Thymus (tissue), 14 donors: Measurements from ENCODE around the gene HSPA13. TPM values are rescaled to one million over a fixed set of nuclear protein-coding genes. Genes with fewer than 3 reads are reported as not detected.

ENCODE experiments used
- DNase-seq, 9 donors: peaks; one replicate each; pipeline ENCODE4 v3.0.0-alpha.2; 2013; ENCODE audit warnings: low spot score in 9 of 9, low read depth in 6 of 9, missing footprints in 1 of 9
- H3K27ac ChIP-seq, 2 donors: one replicate each; pipeline ENCODE4 v1.5.1; 2013; ENCODE audit warnings: control low read depth in 1 of 2, low read depth in 1 of 2, low read length in 1 of 2, mild to moderate bottlenecking in 1 of 2, moderate library complexity in 1 of 2
- H3K27me3 ChIP-seq, 2 donors: one replicate each; pipeline ENCODE4 v1.5.1; 2013; ENCODE audit warnings: low read length in 1 of 2; ENCODE audit not compliant: control insufficient read depth in 2 of 2, insufficient read depth in 1 of 2
- H3K36me3 ChIP-seq, 2 donors: one replicate each; pipeline ENCODE4 v1.5.1; 2013; ENCODE audit warnings: low read length in 1 of 2, mild to moderate bottlenecking in 1 of 2, moderate library complexity in 1 of 2; ENCODE audit not compliant: control insufficient read depth in 2 of 2, insufficient read depth in 2 of 2
- H3K4me1 ChIP-seq, 2 donors: one replicate each; pipeline ENCODE4 v1.5.1; 2013; ENCODE audit warnings: low read length in 2 of 2; ENCODE audit not compliant: control insufficient read depth in 2 of 2, insufficient read depth in 2 of 2
- H3K4me3 ChIP-seq, 2 donors: one replicate each; pipeline ENCODE4 v1.5.1; 2013; ENCODE audit warnings: low read length in 2 of 2, control low read depth in 1 of 2, mild to moderate bottlenecking in 1 of 2
- H3K9me3 ChIP-seq, 2 donors: one replicate each; pipeline ENCODE4 v1.5.1; 2013; ENCODE audit warnings: low read length in 1 of 2, mild to moderate bottlenecking in 1 of 2; ENCODE audit not compliant: control insufficient read depth in 2 of 2, insufficient read depth in 1 of 2
- WGBS: extraction: QIAGEN DNeasy Blood & Tissue Kit; methylation state at CpG from one replicate; pipeline ENCODE4 v1.1.7; 2013; 5-methylcytosine and 5-hydroxymethylcytosine counted together
- long read RNA-seq, 10 donors: transcript quantifications; one replicate each; lab custom pipeline, GENCODE V29; 2026
- polyA plus RNA-seq: library from polyadenylated mRNA; stranded (reverse); fragments of 200-250 nt; gene quantifications from one replicate; pipeline ENCODE4 v1.2.3, GENCODE V29; 2013
- total RNA-seq: library from RNA; stranded (reverse); fragments of 120-200 nt; gene quantifications from one replicate; pipeline ENCODE4 v1.2.4, GENCODE V29; 2013
- donor health status: healthy.

HSPA13 gene, protein sequence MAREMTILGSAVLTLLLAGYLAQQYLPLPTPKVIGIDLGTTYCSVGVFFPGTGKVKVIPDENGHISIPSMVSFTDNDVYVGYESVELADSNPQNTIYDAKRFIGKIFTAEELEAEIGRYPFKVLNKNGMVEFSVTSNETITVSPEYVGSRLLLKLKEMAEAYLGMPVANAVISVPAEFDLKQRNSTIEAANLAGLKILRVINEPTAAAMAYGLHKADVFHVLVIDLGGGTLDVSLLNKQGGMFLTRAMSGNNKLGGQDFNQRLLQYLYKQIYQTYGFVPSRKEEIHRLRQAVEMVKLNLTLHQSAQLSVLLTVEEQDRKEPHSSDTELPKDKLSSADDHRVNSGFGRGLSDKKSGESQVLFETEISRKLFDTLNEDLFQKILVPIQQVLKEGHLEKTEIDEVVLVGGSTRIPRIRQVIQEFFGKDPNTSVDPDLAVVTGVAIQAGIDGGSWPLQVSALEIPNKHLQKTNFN
- total RNA-seq (24.6 TPM), polyA plus RNA-seq (9.4 TPM)
- long read RNA-seq, donor 1, partial matches to known transcripts: 0 of 1 reads
- long read RNA-seq, donor 1, other reads (novel, unspliced or antisense): 0 of 1 reads
- long read RNA-seq, donor 2, transcript HSPA13-201 (5 exons, 3,986 nt): major isoform, 5 of 5 reads
- long read RNA-seq, donor 2, partial matches to known transcripts: 0 of 5 reads
- long read RNA-seq, donor 2, other reads (novel, unspliced or antisense): 0 of 5 reads
- long read RNA-seq, donor 3, transcript HSPA13-201 (5 exons, 3,986 nt): major isoform, 12 of 12 reads
- long read RNA-seq, donor 3, partial matches to known transcripts: 0 of 12 reads
- long read RNA-seq, donor 3, other reads (novel, unspliced or antisense): 0 of 12 reads
- long read RNA-seq, donor 4, partial matches to known transcripts: 0 of 4 reads
- long read RNA-seq, donor 4, other reads (novel, unspliced or antisense): 0 of 4 reads
- long read RNA-seq, donor 5, transcript HSPA13-201 (5 exons, 3,986 nt): major isoform, 8 of 13 reads
- long read RNA-seq, donor 5, partial matches to known transcripts: 5 of 13 reads
- long read RNA-seq, donor 5, other reads (novel, unspliced or antisense): 0 of 13 reads
- long read RNA-seq, donor 6, transcript HSPA13-201 (5 exons, 3,986 nt): major isoform, 5 of 5 reads
- long read RNA-seq, donor 6, partial matches to known transcripts: 0 of 5 reads
- long read RNA-seq, donor 6, other reads (novel, unspliced or antisense): 0 of 5 reads
- long read RNA-seq, donor 7, transcript HSPA13-201 (5 exons, 3,986 nt): major isoform, 7 of 7 reads
- long read RNA-seq, donor 7, partial matches to known transcripts: 0 of 7 reads
- long read RNA-seq, donor 7, other reads (novel, unspliced or antisense): 0 of 7 reads
- long read RNA-seq, donor 8, partial matches to known transcripts: 0 of 2 reads
- long read RNA-seq, donor 8, other reads (novel, unspliced or antisense): 0 of 2 reads
- long read RNA-seq, donor 9, transcript HSPA13-201 (5 exons, 3,986 nt): major isoform, 5 of 5 reads
- long read RNA-seq, donor 9, partial matches to known transcripts: 0 of 5 reads
- long read RNA-seq, donor 9, other reads (novel, unspliced or antisense): 0 of 5 reads
- long read RNA-seq, donor 10, transcript HSPA13-201 (5 exons, 3,986 nt): major isoform, 8 of 8 reads
- long read RNA-seq, donor 10, partial matches to known transcripts: 0 of 8 reads
- long read RNA-seq, donor 10, other reads (novel, unspliced or antisense): 0 of 8 reads

DNA sequence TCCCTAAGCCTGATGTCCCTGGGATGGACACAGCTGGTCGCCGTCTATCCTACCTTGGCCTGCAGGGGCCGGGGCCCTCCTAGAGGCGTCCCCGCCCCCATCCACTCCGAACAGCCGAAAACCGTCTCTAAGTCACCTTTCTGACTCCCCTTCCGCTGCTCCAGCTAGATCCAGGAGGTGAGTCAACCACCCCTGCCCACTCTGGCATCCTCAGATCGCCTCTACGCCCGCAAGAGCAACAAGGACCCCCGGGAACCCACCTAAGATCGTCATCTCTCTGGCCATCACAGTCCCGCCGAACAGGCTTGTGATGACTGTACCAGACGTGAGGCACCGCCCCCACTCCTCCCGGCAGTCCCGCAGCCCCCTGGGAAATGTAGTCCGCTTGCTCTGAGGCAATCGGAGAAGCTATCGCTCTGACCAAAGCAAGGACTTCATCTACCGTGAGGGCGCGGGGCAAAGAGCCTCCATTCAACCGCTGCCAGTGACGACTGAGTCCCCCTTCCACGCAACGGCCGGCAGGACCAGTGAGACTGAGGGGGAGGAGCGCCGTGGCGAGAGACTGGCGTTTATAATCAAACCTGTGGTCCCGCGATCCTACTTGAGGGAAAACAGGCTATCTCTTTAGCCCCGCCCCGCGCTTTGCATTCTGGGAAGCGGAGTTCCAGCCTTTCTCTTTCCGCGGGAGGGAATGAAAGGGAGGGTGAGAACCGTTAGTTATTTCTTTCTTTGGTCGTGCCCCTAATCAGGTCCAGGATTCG lies at the start of gene HSPA13:
Gene HSPA13 (minus strand): TSS at position 312 of the 761 bp plus-strand sequence. CDS start 27 bp downstream, at position 285.
- peak; percentile 93 to 99 (median 98) for DNase-seq
- Histone ChIP-seq H3K9me3 (no peaks in the 10 kb centered on the region), H3K4me1 (peaks cover 0 to 6% of the 10 kb centered on the region in 2 donors), H3K27ac (peak within 1 kb of the TSS; percentile 81 to 89), H3K4me3 (peak within 1 kb of the TSS; percentile 69 to 85), H3K27me3 (no peaks in the 10 kb centered on the region), H3K36me3 (peaks cover 2% of the 10 kb centered on the region in 2 donors)
- WGBS: under 1% methylated on average over 46 of the region's 46 CpGs

DNA sequence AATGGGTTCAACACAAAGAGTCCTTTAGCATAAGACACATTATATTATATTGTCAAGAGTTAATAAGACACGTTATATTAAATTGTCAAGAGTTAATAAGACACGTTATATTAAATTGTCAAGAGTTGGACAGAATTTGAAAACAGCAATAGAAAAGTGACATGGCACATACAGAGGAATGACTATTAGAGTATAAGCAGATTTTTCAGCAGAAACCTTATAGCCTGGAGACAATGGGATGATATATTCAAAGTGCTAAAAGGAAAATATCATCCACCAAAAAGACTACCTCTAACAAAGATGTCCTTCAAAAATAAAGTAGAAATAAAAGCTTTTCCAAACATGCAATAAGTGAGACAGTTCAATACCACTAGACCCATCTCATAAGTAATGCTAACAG lies 36.0 kb upstream of the HSPA13 start:
- Histone ChIP-seq H3K4me3 (no peak overlapping the region), H3K36me3 (no peaks in the 10 kb centered on the region), H3K4me1 (no peaks in the 10 kb centered on the region), H3K9me3 (peaks cover 0 to 6% of the 10 kb centered on the region in 2 donors), H3K27me3 (no peaks in the 10 kb centered on the region), H3K27ac (no peak overlapping the region)
- WGBS: 98% methylated on average over 2 of the region's 2 CpGs
- no peak for DNase-seq

DNA sequence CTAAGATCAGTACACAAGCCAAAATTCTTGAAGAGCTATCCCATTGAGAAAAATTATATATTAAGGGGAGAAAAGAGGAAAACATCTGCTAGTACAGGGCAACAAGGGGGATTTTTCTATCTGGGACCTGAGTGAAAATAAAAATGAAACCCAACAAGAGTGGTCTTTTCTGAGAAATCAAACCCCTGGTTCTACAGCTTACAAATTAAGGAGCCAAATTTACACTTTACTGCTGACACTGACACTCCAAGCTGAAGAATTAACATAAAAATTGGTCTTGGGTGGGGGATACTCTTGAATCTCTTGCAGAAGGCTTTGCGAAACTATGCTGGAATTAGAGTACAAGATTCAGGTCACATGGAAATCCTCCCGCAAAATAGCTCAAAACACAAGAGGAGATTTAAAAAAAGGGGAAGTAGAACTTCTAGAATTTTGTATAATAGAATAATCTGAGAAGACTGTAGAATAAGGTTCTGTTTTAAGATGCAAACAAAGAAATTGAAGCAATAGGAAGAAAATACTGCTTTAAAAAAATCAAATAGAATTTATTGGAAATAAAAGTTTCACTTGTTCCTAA lies 32.1 kb upstream of the HSPA13 start:
- no peaks in the 10 kb centered on the region for H3K4me1 ChIP-seq
- no peak overlapping the region for H3K4me3 ChIP-seq
- H3K27ac ChIP-seq: no peak overlapping the region
- 82% methylated on average over 2 of the region's 2 CpGs for WGBS
- no peak for DNase-seq
- peaks cover 0 to 5% of the 10 kb centered on the region in 2 donors for H3K9me3 ChIP-seq
- H3K36me3 ChIP-seq: no peaks in the 10 kb centered on the region
- no peaks in the 10 kb centered on the region for H3K27me3 ChIP-seq

DNA sequence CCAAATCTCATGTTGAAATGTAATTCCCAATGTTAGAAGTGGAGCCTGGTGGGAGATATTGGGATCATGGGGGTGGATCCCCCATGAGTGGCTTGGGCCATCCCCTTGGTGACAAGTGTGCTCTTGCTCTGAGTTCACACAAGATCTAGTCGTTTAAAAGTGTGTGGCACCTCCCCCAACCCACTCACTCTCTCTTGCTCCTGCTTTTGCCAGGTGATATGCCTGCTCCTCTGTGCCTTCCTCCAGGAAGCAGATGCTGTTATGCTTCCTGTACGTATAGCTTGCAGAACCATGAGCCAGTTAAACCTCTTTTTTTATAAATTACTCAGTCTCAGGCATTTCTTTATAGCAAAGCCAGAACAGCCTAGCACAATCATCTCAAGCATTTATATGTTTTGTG lies 23.0 kb upstream of the HSPA13 start:
- no peak for DNase-seq
- Histone ChIP-seq H3K36me3 (no peaks in the 10 kb centered on the region), H3K4me3 (no peak overlapping the region)

DNA sequence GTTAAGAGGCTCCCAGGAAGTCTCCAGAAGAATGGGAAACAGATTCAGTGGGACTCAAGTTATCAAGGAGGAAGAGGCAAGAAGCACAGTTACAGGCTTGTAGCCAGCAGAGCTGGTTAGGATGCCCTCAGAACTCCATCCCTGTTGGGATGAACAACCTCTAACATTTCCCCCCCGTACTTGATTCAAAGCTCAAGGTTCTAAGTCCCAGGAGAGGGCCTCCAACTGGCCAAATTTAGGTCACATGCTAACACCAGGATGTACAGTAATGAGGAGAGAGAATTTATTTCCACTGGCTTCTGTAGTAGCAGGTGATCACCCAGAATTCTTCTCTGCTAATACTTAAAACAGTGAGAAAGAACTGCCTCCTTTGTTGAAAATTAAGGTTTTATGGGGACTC lies 22.3 kb upstream of the HSPA13 start:
- no peak for DNase-seq

More for the DNA sequence above, 23.0 kb upstream of the HSPA13 start:
- Histone ChIP-seq H3K27me3 (no peaks in the 10 kb centered on the region), H3K27ac (no peak overlapping the region), H3K4me1 (no peaks in the 10 kb centered on the region), H3K9me3 (no peaks in the 10 kb centered on the region)
- 9% methylated on average over 2 of the region's 2 CpGs for WGBS

DNA sequence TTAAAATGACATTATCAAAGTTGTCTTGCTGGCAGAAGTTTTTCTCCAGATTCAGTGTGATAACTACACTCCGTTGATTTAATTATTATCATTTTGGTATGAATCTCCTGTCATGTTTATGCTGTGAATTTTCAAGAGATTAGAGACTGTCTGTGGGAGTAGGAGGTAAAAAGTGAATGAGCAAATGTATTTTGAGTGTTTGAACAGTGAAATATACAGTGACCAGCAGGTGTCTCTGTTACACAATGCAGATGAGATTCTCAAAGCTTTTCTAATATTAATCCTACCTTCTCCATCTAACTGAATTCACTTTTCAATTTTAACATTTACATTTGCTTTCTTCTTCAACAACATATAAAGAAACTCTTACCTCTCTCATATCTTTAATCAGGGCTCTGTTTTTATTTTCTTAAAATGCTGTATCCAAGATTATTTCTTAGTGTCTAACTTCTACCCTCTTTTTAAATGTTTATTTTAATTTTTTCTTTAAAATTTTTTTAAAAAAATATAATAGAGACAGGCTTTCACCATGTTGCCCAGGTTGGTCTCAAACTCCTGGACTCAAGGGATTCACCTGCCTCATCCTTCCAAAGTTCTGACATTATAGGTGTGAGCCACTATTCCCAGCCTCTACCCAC lies 20.9 kb upstream of the HSPA13 start:
- DNase-seq: peak in 8 of 9 donors; percentile 12 to 59 (median 26)
- no peaks in the 10 kb centered on the region for H3K36me3 ChIP-seq

More for the DNA sequence above, 22.3 kb upstream of the HSPA13 start:
- Histone ChIP-seq H3K27me3 (no peaks in the 10 kb centered on the region), H3K9me3 (no peaks in the 10 kb centered on the region), H3K36me3 (no peaks in the 10 kb centered on the region), H3K27ac (no peak overlapping the region), H3K4me1 (no peaks in the 10 kb centered on the region), H3K4me3 (no peak overlapping the region)
- 81% methylated on average over 1 of the region's 1 CpG for WGBS

DNA sequence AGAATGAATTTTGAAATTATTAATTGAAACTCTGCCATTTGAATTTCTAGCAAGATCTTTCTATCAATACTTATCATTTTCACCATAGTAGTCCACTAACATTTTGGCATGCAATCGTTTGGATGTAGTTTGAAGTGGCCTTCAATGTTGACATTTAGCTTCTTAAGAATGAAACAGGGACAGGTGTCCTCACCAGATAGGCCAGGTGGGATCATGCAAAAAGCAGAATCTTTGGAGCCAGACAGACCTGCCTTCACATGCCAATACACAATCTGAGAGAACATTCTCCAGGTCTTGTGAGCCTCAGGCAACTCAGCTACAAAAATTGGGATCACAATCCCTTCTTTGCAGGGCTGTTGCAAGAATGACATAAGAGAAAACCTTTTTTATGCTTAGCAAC lies 18.3 kb upstream of the HSPA13 start:
- Histone ChIP-seq H3K36me3 (no peaks in the 10 kb centered on the region), H3K9me3 (no peaks in the 10 kb centered on the region), H3K27me3 (no peaks in the 10 kb centered on the region), H3K4me1 (no peaks in the 10 kb centered on the region), H3K4me3 (no peak overlapping the region), H3K27ac (no peak overlapping the region)
- 86% methylated on average over 1 of the region's 1 CpG for WGBS
- no peak for DNase-seq

More for the DNA sequence above, 20.9 kb upstream of the HSPA13 start:
- Histone ChIP-seq H3K27me3 (no peaks in the 10 kb centered on the region), H3K9me3 (no peaks in the 10 kb centered on the region), H3K4me1 (no peaks in the 10 kb centered on the region), H3K4me3 (no peak overlapping the region), H3K27ac (no peak overlapping the region)
- 72% methylated on average over 1 of the region's 1 CpG for WGBS
